Measurements from ENCODE around the gene AFF3.

Gene AFF3

DNA sequence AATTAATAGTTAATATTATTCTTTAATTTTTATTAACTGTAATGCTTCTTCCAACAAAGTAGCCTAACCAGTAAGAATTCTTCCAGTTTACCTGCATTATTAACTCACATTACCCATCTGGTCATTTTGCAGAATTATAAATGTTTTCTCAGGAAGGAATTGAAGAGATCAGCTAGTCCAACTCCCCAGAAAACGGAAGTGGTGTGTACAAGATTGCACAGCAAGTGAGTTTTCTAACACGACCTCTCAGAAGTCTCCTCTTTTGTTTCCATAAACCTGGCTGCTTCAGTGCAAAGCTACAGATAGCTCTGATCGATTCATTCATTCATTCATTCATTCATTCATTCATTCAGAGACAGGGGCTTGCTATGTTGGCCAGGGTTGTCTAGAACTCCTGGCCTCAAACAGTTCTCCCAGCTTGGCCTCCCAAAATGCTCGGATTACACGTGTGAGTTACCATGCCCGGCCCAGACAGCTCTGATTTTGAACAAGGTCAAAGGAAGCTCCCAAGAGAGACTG lies 523.8 kb downstream of the AFF3 start:
- DNase-seq = no peak

DNA sequence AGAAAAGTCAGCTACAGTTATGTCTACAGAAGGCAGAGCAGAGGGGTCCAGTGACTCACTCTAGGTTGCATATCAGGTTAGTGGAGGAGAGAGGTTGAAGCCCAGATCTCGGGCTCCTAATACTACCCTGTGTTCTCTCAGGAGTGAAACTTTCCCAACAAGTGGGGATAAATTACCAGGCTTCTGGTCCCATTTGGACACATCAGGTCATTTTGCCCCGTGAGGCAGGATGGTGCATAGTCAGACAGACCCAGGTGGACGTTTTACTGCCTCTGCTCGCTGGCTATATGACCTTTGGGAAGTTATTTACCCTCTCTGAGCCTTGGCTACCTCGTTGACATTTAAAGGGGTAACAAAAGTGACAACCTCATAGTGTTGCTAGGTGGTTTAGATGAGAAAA lies 524.6 kb downstream of the AFF3 start:
- no peak for DNase-seq

DNA sequence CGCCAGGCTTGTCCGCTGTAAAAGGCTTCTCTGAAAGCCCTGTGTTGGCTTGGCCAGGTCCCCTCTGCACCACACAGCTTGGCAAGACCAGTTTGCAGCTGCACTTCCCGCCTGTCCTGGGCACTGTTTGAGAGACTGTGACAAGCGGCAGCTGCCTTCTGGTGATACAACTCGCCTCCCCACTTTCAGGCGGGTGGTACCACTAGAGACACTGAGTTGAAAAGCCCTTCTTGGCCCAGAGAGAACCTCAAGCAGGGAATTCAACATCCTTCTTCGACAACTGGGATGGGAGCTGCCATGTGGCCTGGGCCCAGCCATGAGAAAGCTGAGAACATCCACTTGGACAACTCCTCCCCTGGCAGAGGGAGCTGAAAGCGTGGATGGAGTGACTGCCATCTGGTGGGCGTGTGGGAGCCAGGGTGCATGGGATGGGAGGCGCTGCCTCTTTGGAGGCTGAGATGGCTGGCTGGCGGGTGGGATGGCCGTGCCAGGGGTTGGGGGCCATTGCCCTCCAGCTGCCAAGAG lies 527.1 kb downstream of the AFF3 start:
- peak in 1 of 2 experiments; percentile 14 for DNase-seq

DNA sequence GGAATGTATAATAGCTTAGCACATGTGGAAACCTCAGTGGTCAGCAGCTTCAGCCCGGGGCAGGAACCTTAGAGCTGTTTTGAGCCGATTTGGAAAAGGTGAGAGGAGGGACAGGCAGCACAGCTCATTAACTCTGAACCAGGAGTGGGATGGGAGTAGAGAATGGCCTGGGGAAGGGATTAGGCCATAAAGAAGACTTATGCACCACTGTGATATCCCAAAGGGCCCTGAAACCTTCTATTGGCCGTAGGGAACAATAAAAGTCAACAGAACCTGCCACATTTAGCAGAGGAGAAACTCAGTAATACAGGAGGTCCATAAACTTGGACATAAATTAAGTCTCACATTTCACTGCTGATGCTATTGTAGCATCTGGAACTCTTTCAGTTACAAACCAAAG lies 528.4 kb downstream of the AFF3 start:
- DNase-seq = no peak

DNA sequence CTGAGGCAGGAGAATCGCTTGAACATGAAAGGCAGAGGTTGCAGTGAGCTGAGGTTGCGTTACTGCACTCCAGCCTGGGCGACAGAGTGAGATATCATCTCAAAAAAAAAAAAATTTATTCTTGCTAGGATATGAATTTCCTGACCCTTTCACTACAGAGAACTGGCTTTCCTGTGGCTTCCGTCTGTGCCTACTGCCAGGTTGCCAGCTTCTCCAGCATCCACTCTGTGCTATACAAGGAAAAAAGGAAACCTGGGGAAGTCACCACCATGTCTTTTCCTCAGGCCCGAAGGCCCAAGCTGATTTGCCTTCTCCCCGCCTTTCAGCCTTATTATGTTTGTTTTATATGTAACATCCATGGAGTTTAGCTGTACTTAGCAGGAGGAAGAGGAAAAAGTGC lies 530.6 kb downstream of the AFF3 start:
- DNase-seq = no peak

DNA sequence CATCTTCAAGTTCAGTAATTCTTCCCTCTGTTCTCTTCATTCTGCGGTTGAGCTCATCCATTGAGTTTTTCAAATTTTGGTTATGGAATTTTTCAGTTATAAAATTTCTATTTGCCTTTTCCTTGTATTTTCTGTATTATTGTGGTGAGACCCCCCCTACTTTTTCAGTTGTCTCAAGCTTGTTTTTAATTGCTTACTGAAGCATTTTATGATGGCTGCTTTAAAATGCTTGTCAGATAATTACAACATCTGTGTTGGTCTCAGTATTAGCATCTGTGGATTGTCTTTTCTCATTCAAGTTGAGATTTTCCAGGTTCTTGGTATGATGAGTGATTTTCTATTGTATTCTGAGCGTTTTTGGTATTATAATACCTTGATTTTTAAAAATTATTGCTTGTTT lies 531.4 kb downstream of the AFF3 start:
- DNase-seq = no peak

DNA sequence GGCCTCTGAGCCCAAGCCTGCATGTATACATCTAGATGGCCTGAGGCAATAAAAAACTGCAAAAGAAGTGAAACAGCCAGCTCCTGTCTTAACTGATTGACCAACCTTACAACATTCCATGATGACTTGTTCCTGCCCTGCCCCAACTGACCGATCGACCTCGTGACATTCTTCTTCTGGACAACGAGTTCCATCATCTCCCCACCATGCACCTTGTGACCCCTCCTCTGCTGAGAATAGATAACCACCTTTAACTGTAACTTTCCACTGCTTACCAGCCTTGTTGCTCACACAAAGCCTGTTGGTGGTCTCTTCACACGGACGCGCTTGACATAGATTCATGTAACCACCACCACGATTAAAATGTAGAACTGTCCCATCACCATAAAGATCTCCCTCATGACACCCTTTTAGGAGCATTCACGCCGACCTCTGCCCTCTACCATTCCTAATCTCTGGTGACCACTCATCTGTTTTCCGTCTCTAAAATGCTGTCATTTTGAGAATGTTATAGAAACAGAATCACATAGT lies 532.5 kb downstream of the AFF3 start:
- DNase-seq = no peak

DNA sequence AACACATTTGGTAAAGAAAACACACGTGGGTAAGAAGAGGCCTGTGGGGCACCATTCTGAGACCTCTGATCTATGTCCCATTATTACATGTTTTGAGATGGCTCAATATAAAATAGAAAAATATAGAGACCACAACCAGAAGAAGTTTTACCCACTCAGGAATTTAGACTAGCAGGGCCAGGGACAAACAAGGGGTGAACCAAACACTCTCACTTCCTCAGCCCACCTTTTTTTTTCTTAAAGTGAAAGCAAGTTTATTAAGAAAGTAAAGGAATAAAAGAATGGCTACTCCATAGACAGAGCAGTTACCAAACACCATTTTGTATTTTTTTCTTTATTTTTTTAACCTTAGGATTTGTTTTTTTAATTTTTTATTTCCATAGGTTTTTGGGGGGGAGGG lies 533.5 kb downstream of the AFF3 start:
- DNase-seq = no peak

DNA sequence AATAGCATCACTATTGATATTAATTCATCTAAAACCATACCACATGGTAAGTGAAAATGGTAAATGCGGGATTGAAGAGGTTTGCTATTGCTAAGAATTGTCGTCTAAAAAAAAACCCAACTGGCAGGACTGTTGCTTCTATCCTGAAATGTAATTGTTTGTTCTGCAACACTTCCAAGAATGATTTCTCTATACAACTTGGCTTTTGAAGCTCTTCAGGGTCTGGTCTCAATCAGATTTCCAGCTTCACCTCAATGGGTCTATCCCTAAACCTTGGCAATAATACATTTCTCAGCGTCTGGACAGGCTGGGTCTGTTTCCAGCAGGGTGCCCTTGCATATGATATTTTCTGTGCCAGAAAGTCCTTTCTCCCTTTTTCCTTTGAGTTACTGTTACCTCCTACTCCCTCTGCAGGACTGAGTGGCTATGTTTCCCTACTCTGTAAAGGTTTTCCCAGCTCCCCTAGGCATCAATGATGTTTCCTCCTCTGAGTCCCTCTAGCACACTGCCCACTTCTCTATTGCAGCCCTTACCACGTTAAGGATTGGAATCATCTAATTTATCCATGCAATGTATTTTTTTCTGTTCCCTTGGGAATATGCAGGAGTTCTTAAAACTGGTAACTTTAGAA lies 534.4 kb downstream of the AFF3 start:
- no peak for DNase-seq

DNA sequence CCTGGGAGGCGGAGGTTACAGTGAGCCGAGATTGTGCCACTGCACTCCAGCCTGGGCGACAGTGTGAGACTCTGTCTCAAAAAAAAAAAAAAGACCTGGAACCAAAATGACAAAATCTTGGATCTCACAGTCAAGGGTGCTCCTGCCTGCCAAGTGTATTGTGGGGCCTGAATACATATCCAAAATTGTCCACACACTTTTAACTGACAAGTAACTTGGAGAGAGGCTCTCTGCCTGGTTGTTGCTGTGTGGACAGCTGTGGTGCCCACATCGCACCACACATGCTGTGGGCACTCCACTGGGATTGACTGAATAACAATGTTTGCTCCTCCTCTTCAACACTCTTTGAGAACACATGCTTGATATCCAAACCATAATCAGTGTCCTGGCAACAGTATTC lies 534.9 kb downstream of the AFF3 start:
- DNase-seq = no peak

DNA sequence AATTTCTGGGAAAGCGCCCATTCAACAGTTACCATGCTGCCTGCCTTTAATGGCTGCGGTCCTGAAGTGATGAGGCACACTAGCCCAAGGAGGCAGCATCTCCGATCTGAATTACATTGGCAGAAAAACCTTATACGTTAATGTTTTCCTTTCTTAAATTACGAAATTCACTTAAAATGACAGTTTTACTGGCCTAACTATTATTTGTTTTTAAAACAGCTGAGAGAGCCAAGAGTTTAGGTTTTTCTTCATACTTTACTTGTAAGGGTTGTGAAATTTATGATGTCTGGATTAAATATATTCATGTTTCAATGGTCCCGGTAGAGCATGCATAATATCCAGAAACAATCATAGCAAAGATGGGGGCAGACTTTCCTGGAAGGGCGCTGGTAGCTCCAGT lies 537.4 kb downstream of the AFF3 start:
- no peak for DNase-seq

DNA sequence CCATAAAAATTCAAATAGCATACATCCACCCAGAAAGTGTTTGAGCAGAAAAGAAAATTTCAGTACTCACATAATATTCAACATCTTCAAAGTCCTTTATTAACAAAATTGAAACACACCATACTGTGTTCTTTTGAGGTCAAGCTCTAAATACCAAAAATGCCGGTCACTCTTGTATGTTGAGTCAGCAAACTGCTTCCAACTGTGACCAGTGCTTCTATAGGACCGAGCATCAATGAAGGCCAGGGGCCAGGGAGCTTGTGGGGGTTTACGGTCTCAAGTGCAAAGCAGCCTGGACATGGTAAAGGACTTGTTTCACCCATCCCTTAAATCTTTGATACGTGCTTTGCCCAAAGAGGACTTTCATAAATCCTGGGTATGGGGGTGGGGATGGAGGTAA lies 539.9 kb downstream of the AFF3 start:
- no peak for DNase-seq

DNA sequence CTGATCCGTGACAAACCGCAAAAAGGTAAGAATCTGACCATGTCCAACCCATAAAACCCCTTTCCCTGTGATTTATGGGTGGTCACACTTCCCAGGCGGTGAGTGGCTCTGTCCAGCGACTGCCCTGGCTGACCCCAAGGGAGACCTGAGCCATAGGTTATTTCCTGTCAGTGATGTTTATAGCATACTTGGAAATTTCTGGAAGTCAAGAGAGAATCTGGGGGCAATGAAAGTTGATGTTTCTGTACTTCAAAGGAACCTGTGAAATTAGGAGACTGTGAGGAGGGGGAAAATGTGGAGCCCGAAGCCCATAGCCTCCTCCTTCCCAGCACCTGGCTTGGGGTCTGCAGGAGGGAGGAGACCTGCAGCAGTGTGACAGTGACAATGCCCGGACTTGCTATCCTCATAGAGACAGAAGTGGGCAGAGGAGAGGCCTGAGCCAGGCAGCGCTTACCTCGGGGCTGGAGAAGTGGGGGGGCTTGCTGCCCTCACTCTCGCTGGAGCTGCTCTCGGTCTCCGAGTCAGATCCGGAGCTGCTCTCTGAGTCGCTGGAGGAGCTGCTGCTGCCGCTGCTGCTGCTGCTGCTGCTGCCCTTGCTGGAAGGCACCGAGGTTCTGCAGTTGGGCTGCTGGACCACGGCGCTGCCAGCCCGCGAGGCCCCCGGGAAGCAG lies 541.3 kb downstream of the AFF3 start:
- DNase-seq = no peak

DNA sequence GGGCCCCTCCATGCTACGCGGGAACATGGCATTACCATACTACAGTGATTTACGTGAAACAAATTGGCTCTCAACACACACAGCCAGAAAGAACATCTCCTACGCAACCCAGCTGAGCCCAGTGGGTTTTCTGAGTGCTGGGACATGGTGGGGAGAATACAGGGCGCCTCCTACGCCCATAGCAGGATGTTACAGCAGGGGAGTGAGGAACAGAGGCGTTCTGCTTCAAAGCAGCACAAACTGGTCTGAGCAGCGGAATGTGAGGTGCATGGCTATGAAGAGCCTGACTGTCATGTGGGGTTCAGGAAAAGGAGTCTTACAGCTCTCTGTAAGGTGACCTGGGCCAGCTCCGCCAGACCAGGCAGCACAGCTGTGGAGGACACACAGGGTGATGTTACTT lies 543.9 kb downstream of the AFF3 start:
- no peak for DNase-seq

DNA sequence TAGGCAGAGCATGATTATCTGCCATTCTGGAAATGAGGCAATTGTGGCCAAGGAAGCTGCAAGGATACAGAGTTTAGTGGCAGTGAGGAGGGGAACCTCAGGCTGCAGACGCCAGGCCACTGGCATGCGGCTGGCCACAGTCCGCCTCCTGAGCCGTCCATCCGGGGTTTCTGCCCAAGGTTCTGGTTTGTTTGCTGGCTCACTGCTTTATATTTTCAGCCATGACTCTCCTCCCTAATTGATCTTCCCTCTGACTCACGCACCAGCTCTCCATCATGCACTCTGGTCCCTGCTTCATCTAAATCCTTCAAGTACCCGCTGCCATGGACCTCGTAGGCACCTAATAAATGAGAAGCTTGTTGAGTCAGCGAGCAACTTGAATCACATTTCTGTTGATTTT lies 544.8 kb downstream of the AFF3 start:
- DNase-seq = no peak

DNA sequence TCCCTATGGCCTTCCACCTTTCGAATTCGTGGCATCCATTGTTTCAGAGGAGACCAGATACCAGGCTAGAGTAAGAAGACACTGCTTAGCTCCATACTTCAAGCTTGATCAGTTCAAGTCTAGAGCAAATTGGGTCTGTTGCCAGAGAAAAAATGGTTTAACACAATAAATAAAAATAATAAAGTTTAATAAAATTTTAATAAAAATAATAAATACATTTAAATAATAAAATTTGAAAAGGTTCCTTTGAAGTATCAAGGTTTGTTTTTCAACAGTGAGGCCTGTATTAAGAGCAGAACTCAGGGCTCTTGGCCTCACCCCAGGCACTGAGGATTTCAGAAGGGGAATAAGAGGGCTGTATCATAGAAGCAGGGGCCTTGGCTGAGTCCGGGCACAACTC lies 547.0 kb downstream of the AFF3 start:
- DNase-seq = no peak

DNA sequence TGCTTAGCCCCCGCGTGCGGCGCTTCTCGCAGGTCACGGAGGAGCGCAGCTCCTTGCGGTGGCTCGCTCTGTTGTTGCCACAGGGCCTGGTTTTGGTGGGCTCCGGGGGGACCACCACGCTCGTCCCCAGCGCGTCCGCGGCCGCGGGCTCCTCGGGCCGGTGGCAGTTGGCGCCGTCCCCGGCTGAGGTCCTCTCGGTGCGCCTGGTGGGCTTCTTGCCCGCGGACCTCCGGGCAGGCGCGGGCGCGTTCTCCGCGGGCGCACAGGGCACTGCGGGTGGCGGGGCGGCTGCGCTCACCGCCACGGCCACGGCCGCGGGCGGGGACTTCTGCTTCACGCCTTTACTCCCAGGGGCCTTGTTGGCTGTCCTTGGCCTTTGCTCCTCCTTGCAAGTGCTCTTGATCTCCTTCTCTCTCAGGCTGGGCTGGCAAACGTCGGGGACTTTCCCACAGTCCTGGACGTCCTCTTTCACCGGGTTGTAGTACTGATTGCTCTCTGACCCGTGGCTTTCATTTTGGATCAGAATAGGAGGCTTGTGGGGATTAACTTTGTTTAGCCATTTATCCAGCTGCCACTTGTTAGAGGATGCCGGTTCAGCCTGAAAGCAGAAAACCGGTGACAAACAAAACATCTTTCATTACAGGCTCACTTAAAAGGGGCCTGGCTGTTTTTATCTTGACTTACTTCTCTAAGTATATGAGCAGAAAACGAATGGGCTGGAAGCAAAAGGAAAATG lies 548.5 kb downstream of the AFF3 start:
- DNase-seq = no peak

DNA sequence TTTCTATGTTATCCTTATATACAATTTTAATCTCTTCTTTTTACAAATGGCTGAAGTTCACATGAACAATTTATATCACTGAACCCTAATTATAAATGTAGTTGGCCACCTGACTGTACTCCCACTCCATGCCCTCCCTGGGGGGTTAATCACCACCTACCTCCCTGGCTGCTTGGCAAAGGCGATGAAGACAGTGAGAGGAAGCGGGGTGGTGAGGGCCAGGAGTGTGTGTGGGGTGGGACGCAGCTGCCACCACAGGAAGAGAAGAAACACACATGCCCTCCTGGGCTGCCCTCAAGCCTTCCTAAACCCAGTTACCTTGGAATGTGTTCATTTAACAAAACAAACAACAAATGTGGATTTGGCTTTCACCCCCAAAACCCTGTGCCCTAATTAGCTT lies 565.6 kb downstream of the AFF3 start:
- DNase-seq = no peak

DNA sequence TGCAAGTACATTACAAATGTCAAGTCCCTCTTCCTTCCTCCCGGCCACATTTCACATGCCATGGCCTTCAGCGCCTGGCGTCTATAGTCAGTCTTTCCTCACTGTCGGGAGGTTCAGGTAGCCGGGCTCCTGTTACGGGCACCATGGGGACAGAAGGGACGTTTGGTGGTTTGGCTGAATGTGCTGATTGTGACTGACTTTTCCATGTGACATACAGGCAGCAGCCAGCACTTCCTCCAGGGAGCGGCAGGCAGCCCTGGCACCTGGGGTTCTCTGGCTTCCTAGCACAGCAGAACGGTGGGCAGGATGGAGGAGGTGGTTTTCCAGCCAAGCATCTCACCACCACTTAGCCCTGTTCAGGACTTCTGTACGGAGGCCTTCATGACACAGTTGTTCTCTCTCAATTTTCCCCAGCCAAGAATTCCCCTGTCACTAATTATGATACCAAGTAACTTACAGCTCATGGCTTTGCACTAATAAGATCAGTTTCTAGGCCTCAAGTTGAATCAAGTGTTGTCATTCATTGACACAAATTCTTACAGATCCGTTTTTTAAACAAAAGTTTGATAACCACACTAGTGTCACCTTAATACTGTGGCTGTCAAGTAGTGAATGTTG lies 568.6 kb downstream of the AFF3 start:
- no peak for DNase-seq

DNA sequence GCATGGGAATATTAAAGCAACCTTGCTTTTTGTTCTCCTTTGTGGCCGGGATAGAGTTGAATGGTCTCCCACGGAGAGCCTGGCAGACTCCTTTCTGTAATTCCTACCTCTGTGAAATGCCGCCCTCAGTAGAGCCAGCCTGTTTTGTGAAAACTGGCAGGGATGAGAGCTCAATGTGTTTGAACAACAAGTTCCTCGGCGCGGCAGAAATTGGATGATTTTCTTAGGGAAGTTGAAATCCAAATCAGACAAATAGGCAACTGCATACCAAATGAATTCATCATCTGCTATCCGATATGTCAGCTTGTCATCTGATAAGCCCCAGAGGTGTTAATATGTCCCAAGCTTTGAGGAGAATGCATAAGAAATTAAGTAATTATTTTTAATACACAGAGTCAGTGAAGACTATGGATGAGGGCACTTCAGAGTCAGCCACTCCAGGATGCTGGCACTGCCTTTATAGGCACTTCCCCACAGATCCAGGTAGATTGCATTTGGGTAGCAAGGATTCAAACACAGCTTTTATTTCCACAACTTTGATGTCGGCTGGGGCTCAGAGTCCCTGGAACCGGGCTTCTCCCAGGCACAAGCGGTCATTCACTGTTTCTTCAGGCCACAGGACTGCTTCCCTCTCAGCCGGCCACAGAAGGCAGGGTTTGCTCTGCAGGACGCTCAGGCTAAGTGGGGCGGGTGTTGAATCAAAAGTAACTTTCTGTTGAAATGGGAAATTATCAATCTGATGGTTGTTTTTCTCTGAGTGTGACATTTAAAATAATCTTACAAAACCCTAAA lies 569.8 kb downstream of the AFF3 start:
- DNase-seq = peak in 1 of 2 experiments; percentile 36

DNA sequence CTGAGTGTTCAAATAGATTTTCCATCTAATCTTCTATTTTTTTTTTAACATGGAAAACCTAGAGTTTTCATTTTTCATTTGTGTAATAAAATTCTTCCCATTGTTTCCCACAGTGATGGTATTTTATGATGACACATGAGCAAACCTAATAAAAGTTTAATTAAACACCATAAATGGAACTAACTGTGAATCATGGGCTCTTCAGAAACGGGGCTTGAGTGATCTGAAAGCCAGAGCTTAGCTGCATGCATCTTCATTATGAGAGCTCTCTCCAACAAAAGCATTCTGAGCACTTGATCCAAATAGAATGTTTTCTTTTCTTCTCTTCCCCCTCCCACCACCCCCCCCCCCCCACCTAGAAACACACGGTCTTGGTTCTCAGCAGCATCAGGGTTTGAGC lies 570.4 kb downstream of the AFF3 start:
- peak in 1 of 2 experiments; percentile 43 for DNase-seq

DNA sequence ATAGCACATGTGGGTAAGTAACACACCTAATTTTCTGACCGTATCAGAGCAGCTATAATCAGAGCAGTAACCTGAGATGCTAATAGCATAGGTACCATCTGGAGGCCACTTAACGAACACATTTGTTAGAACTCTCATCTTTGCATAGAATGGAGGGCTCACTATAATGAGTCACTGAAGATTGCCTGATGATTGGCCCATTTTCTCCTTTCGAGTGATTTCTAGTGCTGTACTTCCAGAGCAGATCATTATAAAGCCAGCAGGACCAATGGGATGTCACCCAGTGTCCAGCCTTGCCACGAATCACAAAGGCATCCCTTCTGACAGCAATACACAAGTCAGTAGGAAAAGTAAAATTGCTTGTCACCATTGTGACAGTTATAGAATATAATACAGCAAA lies 570.9 kb downstream of the AFF3 start:
- DNase-seq = peak; percentile 38 to 75

Measured in NCI-H187 (cell line).